Kidney epithelial cell (primary cell): ENCODE measurements around the gene POLQ. TPM values are rescaled to one million over a fixed set of nuclear protein-coding genes. Genes with fewer than 3 reads are reported as not detected.

Experiments used
- DNase-seq: peaks from one replicate; pipeline ENCODE4 v3.0.0-alpha.2; 2010; ENCODE audit warnings: low read depth
- H3K27me3 ChIP-seq: 2 replicates; pipeline ENCODE4 v1.6.0; 2011; ENCODE audit warnings: low read length; ENCODE audit not compliant: control insufficient read depth, insufficient read depth
- H3K36me3 ChIP-seq: 2 replicates; pipeline ENCODE4 v1.5.1; 2011; ENCODE audit warnings: low read length; ENCODE audit not compliant: control insufficient read depth, insufficient read depth
- H3K4me3 ChIP-seq: 2 replicates; pipeline ENCODE4 v1.5.1; 2011; ENCODE audit warnings: low read depth, mild to moderate bottlenecking, control low read depth, low read length
- total RNA-seq: library from RNA; depleted of rRNA; stranded (reverse); fragments of >200 nt; gene quantifications from 2 replicates; pipeline ENCODE4 v1.2.3, GENCODE V29; 2015
- TF ChIP-seq, protein P1 (sequence below): IDR thresholded peaks from 2 replicates; pipeline ENCODE4 v1.5.1; 2011; ENCODE audit warnings: mild to moderate bottlenecking, moderate library complexity, low read length, control low read depth, inconsistent platforms; ENCODE audit not compliant: insufficient read depth, poor library complexity, severe bottlenecking

The POLQ gene
- total RNA-seq, 1 donor from 2014 or later: 2.0 TPM

- TF ChIP-seq, protein P1, sequence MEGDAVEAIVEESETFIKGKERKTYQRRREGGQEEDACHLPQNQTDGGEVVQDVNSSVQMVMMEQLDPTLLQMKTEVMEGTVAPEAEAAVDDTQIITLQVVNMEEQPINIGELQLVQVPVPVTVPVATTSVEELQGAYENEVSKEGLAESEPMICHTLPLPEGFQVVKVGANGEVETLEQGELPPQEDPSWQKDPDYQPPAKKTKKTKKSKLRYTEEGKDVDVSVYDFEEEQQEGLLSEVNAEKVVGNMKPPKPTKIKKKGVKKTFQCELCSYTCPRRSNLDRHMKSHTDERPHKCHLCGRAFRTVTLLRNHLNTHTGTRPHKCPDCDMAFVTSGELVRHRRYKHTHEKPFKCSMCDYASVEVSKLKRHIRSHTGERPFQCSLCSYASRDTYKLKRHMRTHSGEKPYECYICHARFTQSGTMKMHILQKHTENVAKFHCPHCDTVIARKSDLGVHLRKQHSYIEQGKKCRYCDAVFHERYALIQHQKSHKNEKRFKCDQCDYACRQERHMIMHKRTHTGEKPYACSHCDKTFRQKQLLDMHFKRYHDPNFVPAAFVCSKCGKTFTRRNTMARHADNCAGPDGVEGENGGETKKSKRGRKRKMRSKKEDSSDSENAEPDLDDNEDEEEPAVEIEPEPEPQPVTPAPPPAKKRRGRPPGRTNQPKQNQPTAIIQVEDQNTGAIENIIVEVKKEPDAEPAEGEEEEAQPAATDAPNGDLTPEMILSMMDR: no peak
- H3K36me3 ChIP-seq: no peaks in the 10 kb centered on the region
- H3K4me3 ChIP-seq: no peak overlapping the region
- no peaks in the 10 kb centered on the region for H3K27me3 ChIP-seq
- DNase-seq: peak; percentile 52
Measured at GRCh38 chr3:121431726-121432517, 113.9 kb downstream of the POLQ start.

GRCh38 chr3:121430664-121431215 lies 115.0 kb downstream of the POLQ start:
- DNase-seq: no peak
- Histone ChIP-seq H3K4me3 (no peak overlapping the region), H3K36me3 (no peaks in the 10 kb centered on the region), H3K27me3 (no peaks in the 10 kb centered on the region)
- TF ChIP-seq, protein P1: no peak

DNA sequence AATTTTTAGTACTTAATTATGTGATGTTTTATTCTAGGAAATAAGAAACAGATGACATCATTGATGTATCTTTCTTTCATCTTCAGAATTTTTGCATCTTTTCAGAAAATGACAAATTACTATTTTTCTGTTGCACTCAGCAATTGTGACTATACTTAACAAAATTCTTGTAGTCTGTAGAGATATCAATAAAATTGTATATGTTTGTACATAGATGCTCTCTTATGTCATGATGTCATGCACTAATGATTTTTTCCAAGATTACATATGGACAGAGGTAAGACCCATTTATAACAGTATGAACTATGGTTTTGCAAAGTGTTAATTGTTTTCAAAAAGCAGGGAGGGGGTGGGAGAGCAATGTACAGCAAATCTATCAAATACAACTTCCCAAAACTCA lies 121.2 kb downstream of the POLQ start:
- H3K27me3 ChIP-seq: no peaks in the 10 kb centered on the region
- H3K4me3 ChIP-seq: no peak overlapping the region
- H3K36me3 ChIP-seq: no peaks in the 10 kb centered on the region
- TF ChIP-seq, protein P1: no peak
- no peak for DNase-seq

- Histone ChIP-seq H3K27me3 (no peaks in the 10 kb centered on the region), H3K36me3 (no peaks in the 10 kb centered on the region), H3K4me3 (no peak overlapping the region)
- TF ChIP-seq, protein P1: no peak
- no peak for DNase-seq
Measured at GRCh38 chr3:121418182-121418581, 127.6 kb downstream of the POLQ start.

- H3K4me3 ChIP-seq: no peak overlapping the region
- DNase-seq: no peak
- TF ChIP-seq, protein P1: no peak
- H3K27me3 ChIP-seq: no peaks in the 10 kb centered on the region
- H3K36me3 ChIP-seq: no peaks in the 10 kb centered on the region
Measured at GRCh38 chr3:121414924-121415323, 130.9 kb downstream of the POLQ start.
